Lower leg skin (tissue), 3 donors: ENCODE measurements around the gene WFDC6.

ENCODE experiments used
- POLR2A ChIP-seq, 2 donors: fragments of 450-650 bp; IDR thresholded peaks; one replicate each; pipeline ENCODE4 v1.6.1; 2016 to 2017; ENCODE audit warnings: antibody characterized with exemption in 2 of 2, mild to moderate bottlenecking in 1 of 2, moderate library complexity in 1 of 2
- TF ChIP-seq, protein P1 (sequence below), 3 donors: fragments of 450-650 bp; IDR thresholded peaks; one replicate each; pipeline ENCODE4 v1.5.1; 2016; ENCODE audit warnings: antibody characterized with exemption in 3 of 3, mild to moderate bottlenecking in 3 of 3, moderate library complexity in 2 of 3

DNA sequence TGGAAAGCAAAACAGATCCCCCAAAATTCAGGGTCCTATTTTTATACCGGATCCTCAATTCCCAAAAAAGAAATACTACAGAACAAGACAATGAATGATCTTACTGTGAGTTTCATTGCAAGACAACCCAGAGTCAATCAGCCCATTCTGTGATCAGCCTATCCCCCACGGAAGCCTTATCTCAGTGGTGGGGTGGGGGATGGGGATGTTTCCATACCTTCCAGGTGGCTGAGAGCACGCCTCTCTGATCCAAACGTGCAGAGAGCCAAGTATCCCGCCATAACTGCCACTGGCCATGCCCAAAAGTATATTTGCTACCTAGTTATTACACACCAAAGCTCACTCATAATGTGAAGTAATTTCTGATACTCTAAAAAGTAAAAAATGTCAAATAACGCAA is 54.6 kb downstream of the WFDC6 start:
- TF ChIP-seq, protein P1, sequence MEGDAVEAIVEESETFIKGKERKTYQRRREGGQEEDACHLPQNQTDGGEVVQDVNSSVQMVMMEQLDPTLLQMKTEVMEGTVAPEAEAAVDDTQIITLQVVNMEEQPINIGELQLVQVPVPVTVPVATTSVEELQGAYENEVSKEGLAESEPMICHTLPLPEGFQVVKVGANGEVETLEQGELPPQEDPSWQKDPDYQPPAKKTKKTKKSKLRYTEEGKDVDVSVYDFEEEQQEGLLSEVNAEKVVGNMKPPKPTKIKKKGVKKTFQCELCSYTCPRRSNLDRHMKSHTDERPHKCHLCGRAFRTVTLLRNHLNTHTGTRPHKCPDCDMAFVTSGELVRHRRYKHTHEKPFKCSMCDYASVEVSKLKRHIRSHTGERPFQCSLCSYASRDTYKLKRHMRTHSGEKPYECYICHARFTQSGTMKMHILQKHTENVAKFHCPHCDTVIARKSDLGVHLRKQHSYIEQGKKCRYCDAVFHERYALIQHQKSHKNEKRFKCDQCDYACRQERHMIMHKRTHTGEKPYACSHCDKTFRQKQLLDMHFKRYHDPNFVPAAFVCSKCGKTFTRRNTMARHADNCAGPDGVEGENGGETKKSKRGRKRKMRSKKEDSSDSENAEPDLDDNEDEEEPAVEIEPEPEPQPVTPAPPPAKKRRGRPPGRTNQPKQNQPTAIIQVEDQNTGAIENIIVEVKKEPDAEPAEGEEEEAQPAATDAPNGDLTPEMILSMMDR (IDR thresholded peaks at IDR 0.05), result no peak
- TF ChIP-seq POLR2A (IDR thresholded peaks at IDR 0.05), result no peak
